ENCODE data around the gene COLEC11.
"Not testable (repeated sequence)": the region's sequence is repeated elsewhere in the genome, so short reads cannot be mapped to it uniquely, and the experiment has no call there.

Gene COLEC11

GRCh38 chr2:3566806-3567205 is 28.1 kb upstream of the COLEC11 start:
- peaks cover 12% of the 10 kb centered on the region for H3K4me1 ChIP-seq (ENCODE audit: low read depth, poor library complexity, severe bottlenecking)
- no peak overlapping the region for H3K27ac ChIP-seq
- TF ChIP-seq CTCF (conservative IDR thresholded peaks at IDR 0.05; ENCODE audit: low read depth, low read length) = no peak
- no peaks in the 10 kb centered on the region for H4K20me1 ChIP-seq (ENCODE audit: insufficient read depth)
- no peaks in the 10 kb centered on the region for H3K36me3 ChIP-seq (ENCODE audit: insufficient read depth)
- H3K9ac ChIP-seq = no peak overlapping the region
- no peaks in the 10 kb centered on the region for H3K27me3 ChIP-seq (ENCODE audit: insufficient read depth, low read depth)
- H2AFZ ChIP-seq (ENCODE audit: low read depth) = no peak overlapping the region
- no peak overlapping the region for H3K4me2 ChIP-seq
- no peak overlapping the region for H3K4me3 ChIP-seq (IDR thresholded peaks at IDR 0.05; ENCODE audit: insufficient read depth, low read depth, low read length)
- no peaks in the 10 kb centered on the region for H3K79me2 ChIP-seq (ENCODE audit: insufficient read depth, low read depth)

- H2AFZ ChIP-seq (ENCODE audit: low read depth); H3K79me2 ChIP-seq (ENCODE audit: insufficient read depth, low read depth); H3K27me3 ChIP-seq (ENCODE audit: insufficient read depth, low read depth); H3K4me3 ChIP-seq (IDR thresholded peaks at IDR 0.05; ENCODE audit: insufficient read depth, low read depth, low read length); H3K27ac ChIP-seq; H3K36me3 ChIP-seq (ENCODE audit: insufficient read depth); H3K9ac ChIP-seq; H3K4me2 ChIP-seq; H4K20me1 ChIP-seq (ENCODE audit: insufficient read depth); H3K4me1 ChIP-seq (ENCODE audit: low read depth, poor library complexity, severe bottlenecking): not testable (repeated sequence)
Observed at GRCh38 chr2:3569656-3570055, 25.3 kb upstream of the COLEC11 start.

GRCh38 chr2:3571284-3571683 is 23.6 kb upstream of the COLEC11 start:
- no peak for TF ChIP-seq CTCF (conservative IDR thresholded peaks at IDR 0.05; ENCODE audit: low read depth, low read length)
- peaks cover 12% of the 10 kb centered on the region for H3K79me2 ChIP-seq (ENCODE audit: insufficient read depth, low read depth)
- H2AFZ ChIP-seq (ENCODE audit: low read depth) = no peak overlapping the region
- H3K27me3 ChIP-seq (ENCODE audit: insufficient read depth, low read depth) = no peaks in the 10 kb centered on the region
- H3K4me1 ChIP-seq (ENCODE audit: low read depth, poor library complexity, severe bottlenecking) = peaks cover 4% of the 10 kb centered on the region
- H3K36me3 ChIP-seq (ENCODE audit: insufficient read depth) = peaks cover 5% of the 10 kb centered on the region; the same call in 1 of the 2 replicates
- H3K4me2 ChIP-seq = no peak overlapping the region
- no peak overlapping the region for H3K9ac ChIP-seq
- no peaks in the 10 kb centered on the region for H4K20me1 ChIP-seq (ENCODE audit: insufficient read depth)
- H3K27ac ChIP-seq = no peak overlapping the region
- H3K4me3 ChIP-seq (IDR thresholded peaks at IDR 0.05; ENCODE audit: insufficient read depth, low read depth, low read length) = no peak overlapping the region

GRCh38 chr2:3572620-3573019 is 22.3 kb upstream of the COLEC11 start:
- H3K4me3 ChIP-seq (IDR thresholded peaks at IDR 0.05; ENCODE audit: insufficient read depth, low read depth, low read length) = no peak overlapping the region
- peaks cover 3% of the 10 kb centered on the region; the same call in 1 of the 2 replicates for H4K20me1 ChIP-seq (ENCODE audit: insufficient read depth)
- H3K9ac ChIP-seq = no peak overlapping the region
- no peak overlapping the region for H3K4me2 ChIP-seq
- peaks cover 16% of the 10 kb centered on the region for H3K4me1 ChIP-seq (ENCODE audit: low read depth, poor library complexity, severe bottlenecking)
- peaks cover 26% of the 10 kb centered on the region for H3K79me2 ChIP-seq (ENCODE audit: insufficient read depth, low read depth)
- H3K36me3 ChIP-seq (ENCODE audit: insufficient read depth) = peaks cover 12% of the 10 kb centered on the region
- H2AFZ ChIP-seq (ENCODE audit: low read depth) = no peak overlapping the region
- no peak overlapping the region for H3K27ac ChIP-seq
- H3K27me3 ChIP-seq (ENCODE audit: insufficient read depth, low read depth) = no peaks in the 10 kb centered on the region
- TF ChIP-seq CTCF (conservative IDR thresholded peaks at IDR 0.05; ENCODE audit: low read depth, low read length) = no peak

- no peak for TF ChIP-seq CTCF (conservative IDR thresholded peaks at IDR 0.05; ENCODE audit: low read depth, low read length)
- Histone ChIP-seq H3K27me3 (ENCODE audit: insufficient read depth, low read depth) (no peaks in the 10 kb centered on the region), H3K4me3 (IDR thresholded peaks at IDR 0.05; ENCODE audit: insufficient read depth, low read depth, low read length) (no peak overlapping the region), H2AFZ (ENCODE audit: low read depth) (peak overlapping the region; percentile 64; the same call in 1 of the 2 replicates), H3K36me3 (ENCODE audit: insufficient read depth) (peaks cover 22% of the 10 kb centered on the region), H4K20me1 (ENCODE audit: insufficient read depth) (peaks cover 15% of the 10 kb centered on the region; the same call in 1 of the 2 replicates), H3K4me2 (peak overlapping the region; percentile 39; the same call in 1 of the 2 replicates), H3K79me2 (ENCODE audit: insufficient read depth, low read depth) (peaks cover 41% of the 10 kb centered on the region), H3K27ac (no peak overlapping the region), H3K4me1 (ENCODE audit: low read depth, poor library complexity, severe bottlenecking) (peaks cover 31% of the 10 kb centered on the region), H3K9ac (no peak overlapping the region; the same call in 1 of the 2 replicates)
Observed at GRCh38 chr2:3574155-3574554, 20.8 kb upstream of the COLEC11 start.

Measured in KMS-11 (cell line).